MM.1S (cell line): ENCODE results near the gene ZXDC.

Experiments used
- DNase-seq: peaks from one replicate; pipeline ENCODE4 v3.0.0-alpha.2; 2015
- H2AFZ ChIP-seq: fragments of 300-600 bp; sonication (generic); 2 replicates; pipeline ENCODE4 v1.6.0; 2016; ENCODE audit warnings: antibody characterized with exemption, low read length
- H3F3A ChIP-seq: fragments of 300-600 bp; sonication (generic); 2 replicates; pipeline ENCODE4 v1.6.1; 2016; ENCODE audit warnings: mild to moderate bottlenecking, antibody characterized with exemption, low read length, moderate library complexity, mixed read lengths; ENCODE audit not compliant: insufficient read depth
- H3K27ac ChIP-seq: fragments of 300-600 bp; sonication (generic); 2 replicates; pipeline ENCODE4 v1.5.1; 2016; ENCODE audit warnings: mild to moderate bottlenecking, low read length
- H3K27me3 ChIP-seq: fragments of 300-600 bp; sonication (generic); replicated peaks from 2 replicates; pipeline ENCODE4 v1.6.0; 2016; ENCODE audit warnings: low read length; ENCODE audit not compliant: insufficient read depth
- H3K36me3 ChIP-seq: fragments of 300-600 bp; sonication (generic); replicated peaks from 2 replicates; pipeline ENCODE4 v1.6.1; 2016; ENCODE audit warnings: mild to moderate bottlenecking, low read length, mixed read lengths; ENCODE audit not compliant: insufficient read depth
- H3K4me1 ChIP-seq: fragments of 300-600 bp; sonication (generic); 2 replicates; pipeline ENCODE4 v1.6.1; 2016; ENCODE audit warnings: low read length, mixed read lengths
- H3K4me2 ChIP-seq: fragments of 300-600 bp; sonication (generic); 2 replicates; pipeline ENCODE4 v1.6.0; 2016; ENCODE audit warnings: low read depth, low read length
- H3K4me3 ChIP-seq: fragments of 300-600 bp; sonication (generic); 2 replicates; pipeline ENCODE4 v1.5.1; 2016; ENCODE audit warnings: low read length, mixed read lengths
- H3K79me2 ChIP-seq: fragments of 300-600 bp; sonication (generic); 2 replicates; pipeline ENCODE4 v1.6.1; 2016; ENCODE audit warnings: mixed run types, low read length, mixed read lengths
- H3K9ac ChIP-seq: fragments of 300-600 bp; sonication (generic); 2 replicates; pipeline ENCODE4 v1.6.1; 2016; ENCODE audit warnings: low read length, mixed read lengths
- H3K9me2 ChIP-seq: fragments of 300-600 bp; sonication (generic); replicated peaks from 2 replicates; pipeline ENCODE4 v1.6.1; 2016; ENCODE audit warnings: mild to moderate bottlenecking, low read length, mixed read lengths; ENCODE audit not compliant: insufficient read depth
- H3K9me3 ChIP-seq: fragments of 300-600 bp; sonication (generic); replicated peaks from 2 replicates; pipeline ENCODE4 v1.6.1; 2016; ENCODE audit warnings: mild to moderate bottlenecking, low read length, mixed read lengths; ENCODE audit not compliant: insufficient read depth
- H4K20me1 ChIP-seq: fragments of 300-600 bp; sonication (generic); 2 replicates; pipeline ENCODE4 v1.6.1; 2016; ENCODE audit warnings: mild to moderate bottlenecking, low read length, moderate library complexity, mixed read lengths; ENCODE audit not compliant: insufficient read depth
- CTCF ChIP-seq: fragments of 300-600 bp; sonication (generic); IDR thresholded peaks from 2 replicates; pipeline ENCODE4 v1.5.1; 2016; ENCODE audit warnings: antibody characterized with exemption, low read length, mixed read lengths
- EZH2 ChIP-seq: fragments of 300-600 bp; sonication (generic); optimal IDR thresholded peaks from 2 replicates; pipeline ENCODE3; 2017; ENCODE audit warnings: low read depth, mild to moderate bottlenecking, antibody characterized with exemption, low read length, mixed read lengths
- EZH2phosphoT487 ChIP-seq: fragments of 300-600 bp; sonication (generic); IDR thresholded peaks from 2 replicates; pipeline ENCODE4 v1.6.1; 2018; ENCODE audit warnings: antibody characterized with exemption, low read length

The ZXDC gene

DNA sequence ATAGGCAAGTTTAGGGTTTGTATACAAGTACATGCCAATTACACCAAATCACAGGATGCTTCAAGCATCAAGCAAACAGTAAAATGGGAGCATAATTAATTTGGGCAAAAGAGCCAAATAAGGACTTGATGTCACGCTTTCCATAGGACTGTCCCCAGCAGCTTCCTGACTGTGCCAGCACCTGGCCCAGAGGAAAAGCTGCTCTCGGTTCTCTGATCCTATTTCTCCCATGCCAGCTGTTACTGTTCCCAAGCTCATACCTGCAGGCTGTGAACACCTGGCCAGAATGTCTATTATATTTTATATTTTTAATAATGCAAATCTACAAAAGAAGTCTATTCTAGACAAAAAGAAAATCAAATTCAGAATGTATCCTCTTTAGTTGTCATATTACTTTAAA, 12.2 kb downstream of the ZXDC start:
- peaks cover 56% of the 10 kb centered on the region for H3K79me2 ChIP-seq
- no peak for TF ChIP-seq CTCF
- TF ChIP-seq EZH2phosphoT487: no peak
- TF ChIP-seq EZH2: no peak
- no peaks in the 10 kb centered on the region for H3K4me1 ChIP-seq

GRCh38 chr3:126461450-126462070, 14.1 kb downstream of the ZXDC start:
- peaks cover 14% of the 10 kb centered on the region for H3K36me3 ChIP-seq
- TF ChIP-seq EZH2phosphoT487: no peak
- TF ChIP-seq EZH2: no peak
- TF ChIP-seq CTCF: no peak

More for the DNA sequence above, 12.2 kb downstream of the ZXDC start:
- DNase-seq: no peak
- H2AFZ ChIP-seq: no peak overlapping the region
- H3K9me3 ChIP-seq: no peaks in the 10 kb centered on the region
- peaks cover 13% of the 10 kb centered on the region for H3K36me3 ChIP-seq
- H3K9me2 ChIP-seq: no peaks in the 10 kb centered on the region
- H3K9ac ChIP-seq: no peak overlapping the region
- H3K27me3 ChIP-seq: no peaks in the 10 kb centered on the region
- no peak overlapping the region for H3K4me3 ChIP-seq
- H3K27ac ChIP-seq: no peak overlapping the region
- H3F3A ChIP-seq: no peaks in the 10 kb centered on the region; the same call in 1 of the 2 replicates
- H3K4me2 ChIP-seq: no peak overlapping the region
- H4K20me1 ChIP-seq: no peaks in the 10 kb centered on the region

GRCh38 chr3:126460381-126460780, 15.3 kb downstream of the ZXDC start:
- peaks cover 47% of the 10 kb centered on the region for H3K79me2 ChIP-seq
- H3K36me3 ChIP-seq: peaks cover 14% of the 10 kb centered on the region
- no peak for TF ChIP-seq EZH2
- TF ChIP-seq EZH2phosphoT487: no peak
- no peak for TF ChIP-seq CTCF
- no peaks in the 10 kb centered on the region; the same call in 1 of the 2 replicates for H3F3A ChIP-seq
- H3K27me3 ChIP-seq: no peaks in the 10 kb centered on the region
- H3K27ac ChIP-seq: no peak overlapping the region
- H3K4me3 ChIP-seq: no peak overlapping the region
- no peak overlapping the region for H3K4me2 ChIP-seq
- H3K9me3 ChIP-seq: no peaks in the 10 kb centered on the region
- H2AFZ ChIP-seq: no peak overlapping the region
- no peaks in the 10 kb centered on the region for H3K9me2 ChIP-seq
- H4K20me1 ChIP-seq: 0 out of 2 replicates have a peak, but pooled peaks cover under 1% of the 10 kb centered on the region
- H3K4me1 ChIP-seq: no peaks in the 10 kb centered on the region
- no peak for DNase-seq
- no peak overlapping the region for H3K9ac ChIP-seq

More at GRCh38 chr3:126461450-126462070, 14.1 kb downstream of the ZXDC start:
- no peak overlapping the region for H3K27ac ChIP-seq
- H2AFZ ChIP-seq: no peak overlapping the region
- no peak overlapping the region for H3K9ac ChIP-seq
- no peak overlapping the region for H3K4me3 ChIP-seq
- no peaks in the 10 kb centered on the region for H3K9me3 ChIP-seq
- no peaks in the 10 kb centered on the region for H3K4me1 ChIP-seq
- no peaks in the 10 kb centered on the region for H4K20me1 ChIP-seq
- H3K27me3 ChIP-seq: no peaks in the 10 kb centered on the region
- no peaks in the 10 kb centered on the region for H3K9me2 ChIP-seq
- no peaks in the 10 kb centered on the region; the same call in 1 of the 2 replicates for H3F3A ChIP-seq
- peaks cover 49% of the 10 kb centered on the region for H3K79me2 ChIP-seq
- no peak overlapping the region for H3K4me2 ChIP-seq
- DNase-seq: no peak
